ENCODE measurements around the gene COL19A1.
"Not testable (repeated sequence)": the region's sequence is repeated elsewhere in the genome, so short reads cannot be mapped to it uniquely, and the experiment has no call there.

Gene COL19A1

DNA sequence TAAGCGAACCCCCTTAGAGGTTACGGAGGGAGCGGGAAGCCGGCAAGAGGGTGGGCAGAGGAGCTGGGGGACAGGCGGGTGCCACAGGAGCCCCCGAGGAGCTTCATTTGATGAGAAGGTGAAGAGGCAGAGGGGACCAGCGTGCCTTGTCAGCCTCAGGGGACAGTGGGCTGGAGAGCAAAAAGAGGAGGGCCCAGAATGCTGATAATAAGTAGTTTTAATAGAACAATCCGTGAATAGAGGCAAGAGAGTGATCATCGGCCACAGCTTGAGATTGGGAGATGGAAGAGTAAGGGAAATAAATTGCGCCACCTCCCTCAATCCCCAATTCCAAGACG lies 1.3 kb downstream of the COL19A1 start:
- no peak for DNase-seq

DNA sequence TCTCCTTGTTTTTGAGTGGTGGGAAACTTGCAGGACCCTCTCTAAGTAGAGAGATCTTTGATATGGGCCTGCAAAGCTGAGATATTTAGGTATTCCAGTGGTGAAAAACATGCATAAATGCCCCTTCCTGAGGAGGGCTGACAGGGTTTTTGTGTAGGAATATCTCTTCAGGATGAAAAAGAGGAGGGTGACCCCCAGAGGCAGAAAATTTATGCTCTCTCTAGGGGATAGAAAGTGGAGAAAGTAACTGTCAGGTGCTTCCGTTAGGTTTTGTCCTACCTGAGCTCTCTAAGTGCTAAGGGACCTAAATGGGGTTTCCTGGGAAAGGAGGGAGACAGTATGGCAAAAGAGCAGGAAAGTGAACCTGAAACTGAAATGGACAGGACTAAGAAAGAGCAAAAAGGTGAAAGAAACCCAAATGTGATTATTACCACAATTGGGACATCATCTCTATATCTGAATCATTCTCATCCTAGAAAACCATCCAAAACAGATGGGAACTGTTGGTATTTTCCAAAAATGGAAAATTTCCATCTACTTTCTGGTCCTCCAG lies 2.0 kb downstream of the COL19A1 start:
- DNase-seq = no peak

DNA sequence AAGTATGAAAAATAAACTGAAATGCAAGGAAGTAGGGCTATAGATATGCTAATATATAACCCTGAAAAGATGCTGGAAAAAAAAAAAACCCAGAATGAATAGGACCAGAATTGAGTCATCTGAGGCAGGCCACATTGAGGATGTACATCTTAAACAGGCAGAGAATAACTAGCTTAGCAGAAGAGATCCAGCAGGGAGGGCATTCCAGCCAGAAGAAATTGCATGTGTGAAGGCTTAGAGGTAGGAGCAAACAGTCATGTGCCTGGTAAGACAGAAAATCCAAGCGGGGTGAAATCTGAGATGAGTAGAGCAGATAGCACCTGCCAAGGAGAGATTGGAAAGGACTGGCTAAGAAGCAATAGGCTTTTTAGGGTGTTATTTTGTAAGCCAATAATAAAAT lies 2.6 kb downstream of the COL19A1 start:
- DNase-seq = no peak

DNA sequence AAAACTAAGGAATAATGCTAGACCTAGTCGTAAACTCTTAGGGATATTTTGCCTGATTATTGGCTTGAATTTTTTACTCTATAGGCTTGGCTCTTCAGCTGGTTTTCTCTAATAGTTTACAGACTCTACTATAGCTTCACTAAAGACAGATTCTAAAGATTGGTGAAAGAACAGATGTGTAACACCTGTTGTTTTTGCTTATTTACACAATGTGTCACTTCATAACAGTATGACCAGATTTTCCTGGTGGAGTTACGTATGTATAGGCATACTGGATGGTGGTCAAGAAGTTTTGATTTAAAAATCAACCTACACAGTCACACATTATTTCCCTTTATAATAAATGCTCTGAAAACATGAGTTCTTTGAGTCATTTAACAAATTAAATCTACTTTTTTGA lies 4.8 kb downstream of the COL19A1 start:
- DNase-seq = no peak

DNA sequence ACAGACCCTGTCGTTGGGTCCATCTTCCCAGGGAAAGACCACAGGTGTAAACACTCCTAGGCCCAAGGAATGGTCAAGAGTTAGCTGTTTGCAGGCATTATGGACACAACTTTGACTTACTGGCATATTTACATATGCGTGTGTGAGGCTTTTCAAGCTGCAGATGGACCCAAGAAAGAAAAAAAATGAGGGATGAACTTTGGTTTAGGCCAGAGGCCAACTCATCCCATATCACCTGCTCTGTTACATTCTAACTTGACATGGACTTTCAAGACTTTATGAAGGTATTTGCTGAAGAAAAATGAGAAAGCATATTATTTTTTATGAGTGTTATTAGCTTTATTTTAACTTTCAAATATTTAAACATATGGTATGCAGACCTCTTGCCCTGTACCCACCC lies 6.9 kb downstream of the COL19A1 start:
- no peak for DNase-seq

DNA sequence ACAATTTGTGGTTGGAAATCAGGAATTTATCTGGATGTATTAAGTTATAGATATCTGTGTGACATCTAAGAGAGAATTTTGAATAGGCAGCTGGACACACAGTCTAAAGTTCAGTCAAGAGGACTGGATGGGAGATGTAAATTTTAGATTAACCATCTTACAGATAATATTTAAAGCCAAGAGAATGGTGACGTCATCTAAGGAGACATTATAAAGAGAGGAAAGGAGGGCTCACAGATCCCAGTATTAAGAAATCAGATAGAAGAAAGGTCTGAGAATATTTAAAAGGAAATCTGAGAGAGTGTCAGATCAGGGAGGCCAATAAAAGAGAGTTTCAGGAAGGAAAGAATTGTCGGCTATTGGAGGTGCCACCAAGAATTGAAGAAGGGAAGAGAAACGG lies 9.4 kb downstream of the COL19A1 start:
- DNase-seq = no peak

DNA sequence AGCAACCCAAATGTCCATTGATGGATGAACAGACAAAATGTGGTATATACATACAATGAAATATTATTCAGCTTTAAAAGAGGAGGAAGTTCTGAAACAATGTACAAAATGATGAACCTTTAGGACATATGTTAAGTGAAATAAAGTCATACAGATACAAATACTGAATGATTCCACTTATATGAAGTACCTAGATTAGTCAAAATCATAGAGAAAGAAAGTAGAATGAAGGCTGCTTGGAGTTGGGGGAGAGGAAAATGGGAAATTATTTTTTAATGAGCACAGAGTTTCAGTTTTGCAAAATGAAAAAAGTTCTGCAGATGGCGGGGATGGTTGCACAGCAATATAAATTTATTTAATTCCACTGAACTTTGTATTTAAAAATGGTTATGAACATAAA lies 12.4 kb downstream of the COL19A1 start:
- DNase-seq = no peak

DNA sequence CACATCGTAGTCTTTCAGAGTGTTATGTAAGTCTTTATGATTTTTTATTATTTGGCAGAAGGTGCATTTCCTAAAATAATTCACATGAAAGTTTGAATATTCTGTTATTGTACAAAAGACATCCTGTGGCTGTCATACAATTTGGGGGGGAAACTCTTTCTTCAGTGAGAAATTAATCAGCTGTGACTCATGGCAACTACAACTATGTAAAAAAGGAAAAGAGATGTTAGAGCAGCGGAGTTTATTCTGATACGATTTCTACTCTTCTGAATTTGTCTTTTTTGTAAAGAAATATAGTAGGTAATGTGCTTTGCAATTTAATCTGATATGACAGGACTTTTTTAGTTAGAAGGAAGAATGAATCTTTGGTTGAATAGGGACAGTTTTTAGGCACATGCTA lies 14.2 kb downstream of the COL19A1 start:
- no peak for DNase-seq

DNA sequence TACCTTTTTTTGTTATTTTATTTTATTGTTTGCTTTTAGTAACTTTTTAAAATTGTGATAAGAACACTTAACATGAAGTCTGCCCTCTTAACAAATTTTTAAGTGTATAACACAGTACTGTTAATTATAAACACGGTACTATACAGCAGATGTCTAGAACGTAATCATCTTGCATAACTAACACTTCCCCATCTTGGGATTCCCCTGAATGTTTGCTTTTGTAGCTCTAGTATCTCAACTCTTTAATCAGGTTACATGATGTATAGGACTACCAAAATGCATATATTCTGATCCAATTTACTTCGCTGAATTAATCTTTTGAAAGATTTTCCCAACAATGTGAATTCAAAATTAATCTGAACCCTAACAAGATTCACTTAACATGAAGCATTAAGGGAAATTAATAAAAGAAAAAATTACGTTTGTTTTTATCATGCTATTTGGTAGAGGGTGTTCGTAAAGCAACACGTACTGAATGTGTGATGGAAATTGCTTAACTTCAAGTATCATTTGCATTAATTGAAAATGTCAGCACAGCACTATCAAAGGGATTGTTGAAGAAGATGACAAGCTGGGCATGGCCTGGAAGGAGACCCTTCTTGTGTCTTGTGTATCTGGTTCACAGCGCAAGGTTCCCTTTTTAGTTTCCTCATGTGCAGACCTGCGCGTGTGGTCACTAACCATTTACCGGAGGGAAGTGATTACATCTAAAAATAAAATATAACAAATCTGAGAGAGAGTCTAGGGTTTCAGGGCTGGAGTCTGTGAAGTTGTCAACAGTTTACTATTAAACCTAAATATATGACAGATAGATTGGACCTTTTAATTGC lies 15.2 kb downstream of the COL19A1 start:
- no peak for DNase-seq

DNA sequence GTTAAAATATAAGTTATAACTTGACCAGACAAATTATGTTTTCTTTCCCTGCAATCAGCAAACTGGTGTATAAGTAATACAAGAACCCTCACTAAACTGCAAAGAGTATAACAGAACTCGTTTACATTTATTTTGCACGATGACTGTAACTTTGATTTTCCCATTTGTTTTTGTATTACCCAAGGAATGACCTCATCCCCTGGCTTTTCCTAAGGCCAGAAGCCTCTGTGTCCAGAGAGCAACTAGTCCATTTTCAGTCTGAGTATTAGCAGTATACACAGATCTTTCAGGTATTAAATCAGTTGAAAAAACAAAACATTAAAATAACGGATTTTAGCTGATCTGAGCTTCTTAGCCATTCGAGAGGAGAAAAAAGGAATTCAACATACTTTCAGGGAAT lies 17.2 kb downstream of the COL19A1 start:
- DNase-seq = no peak

DNA sequence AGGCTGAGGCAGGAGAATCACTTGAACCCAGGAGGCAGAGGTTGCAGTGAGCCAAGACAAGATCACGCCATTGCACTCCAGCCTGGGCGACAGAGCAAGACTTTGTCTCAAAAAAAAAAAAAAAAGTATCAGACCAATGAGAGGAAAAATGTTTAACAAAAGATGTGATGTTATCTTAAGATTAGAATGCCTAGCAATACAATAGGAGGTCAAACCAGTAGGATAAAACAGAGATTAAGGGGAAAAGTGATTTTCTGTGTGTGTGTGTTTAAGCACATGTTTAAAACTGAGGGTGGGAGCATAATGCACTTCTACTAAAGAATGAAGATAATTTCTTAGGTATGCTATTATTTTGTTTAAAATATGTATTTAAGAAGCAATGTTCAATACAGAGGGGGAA lies 17.9 kb downstream of the COL19A1 start:
- no peak for DNase-seq

DNA sequence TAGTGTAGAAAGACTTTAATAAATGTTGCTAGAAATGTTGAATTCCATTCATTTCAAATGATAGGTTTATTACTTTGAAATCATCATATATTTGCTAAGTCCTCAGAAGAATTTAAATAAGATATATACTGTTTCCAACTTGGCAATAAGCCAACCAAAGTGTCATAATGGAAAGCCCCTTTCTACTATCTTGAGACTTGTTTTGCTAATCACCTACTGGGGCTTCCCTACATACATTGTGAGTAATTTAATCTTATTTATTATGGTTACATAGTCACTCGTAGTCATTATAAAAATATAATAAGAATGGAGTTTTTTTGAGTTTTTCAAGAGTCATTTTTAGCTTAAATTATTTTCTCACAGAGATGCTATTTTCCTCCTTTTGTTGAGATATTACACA lies 20.7 kb downstream of the COL19A1 start:
- DNase-seq = no peak

DNA sequence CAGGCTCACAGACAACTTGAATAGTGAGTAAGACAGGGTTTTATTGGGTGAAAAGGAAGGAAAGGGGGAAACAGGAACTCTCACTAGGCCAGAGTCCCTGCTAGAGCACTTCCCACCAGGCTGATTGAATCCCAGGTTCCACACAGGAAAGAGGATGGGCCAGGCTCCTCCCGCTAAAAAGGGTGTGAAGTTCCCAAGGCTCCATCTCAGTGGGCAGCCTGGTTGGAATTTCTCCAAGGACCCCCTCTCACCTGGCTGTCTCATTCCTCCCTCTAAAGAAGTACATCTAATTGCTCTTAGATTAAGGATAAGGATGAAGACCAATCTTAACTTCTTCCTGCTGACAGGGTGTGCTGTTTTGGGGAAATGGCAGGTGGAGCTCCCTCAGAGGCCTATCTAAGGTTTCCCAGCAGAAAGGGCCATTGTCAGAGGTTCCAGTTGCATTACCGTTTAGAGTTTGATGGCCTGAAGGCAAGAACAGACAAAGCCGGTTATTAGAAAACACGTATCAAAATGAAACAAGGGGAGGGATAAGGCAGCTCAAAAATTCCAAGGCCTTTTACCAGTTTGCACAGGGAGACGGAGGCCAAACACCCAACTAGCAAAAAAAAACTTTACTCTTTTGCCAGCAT lies 21.5 kb downstream of the COL19A1 start:
- no peak for DNase-seq

DNA sequence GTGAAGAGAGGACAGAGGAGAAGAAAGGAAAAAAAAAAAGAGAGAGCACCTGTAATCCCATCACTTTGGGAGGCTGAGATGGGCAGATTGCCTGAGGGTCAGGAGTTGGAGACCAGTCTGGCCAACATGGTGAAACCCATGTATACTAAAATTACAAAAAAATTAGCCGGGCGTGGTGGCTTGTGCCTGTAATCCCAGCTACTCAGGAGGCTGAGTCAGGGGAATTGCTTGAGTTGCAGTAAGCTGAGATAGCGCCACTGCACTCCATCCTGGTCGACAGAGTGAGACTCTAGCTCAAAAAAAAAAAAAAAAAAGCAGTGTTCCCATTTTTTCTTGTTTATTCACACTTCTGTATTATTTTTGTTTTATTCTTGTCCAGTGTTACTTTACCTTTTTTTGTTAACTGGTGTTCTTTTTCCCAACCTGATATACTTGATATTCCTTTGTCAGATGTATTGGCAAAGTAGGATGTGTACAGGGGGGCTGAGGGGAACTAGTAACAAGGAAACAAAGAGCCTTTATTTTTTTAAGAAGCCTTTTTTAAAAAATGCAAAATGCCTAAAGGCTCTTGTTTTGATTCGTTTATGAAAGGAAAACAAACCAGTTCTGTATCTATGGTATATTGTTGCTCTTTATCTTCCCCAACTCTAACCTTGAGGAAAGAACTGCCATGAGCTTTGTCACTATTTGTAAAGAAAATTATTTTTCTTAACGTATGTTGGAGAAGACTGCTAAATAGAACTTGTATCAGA lies 22.3 kb downstream of the COL19A1 start:
- no peak for DNase-seq

DNA sequence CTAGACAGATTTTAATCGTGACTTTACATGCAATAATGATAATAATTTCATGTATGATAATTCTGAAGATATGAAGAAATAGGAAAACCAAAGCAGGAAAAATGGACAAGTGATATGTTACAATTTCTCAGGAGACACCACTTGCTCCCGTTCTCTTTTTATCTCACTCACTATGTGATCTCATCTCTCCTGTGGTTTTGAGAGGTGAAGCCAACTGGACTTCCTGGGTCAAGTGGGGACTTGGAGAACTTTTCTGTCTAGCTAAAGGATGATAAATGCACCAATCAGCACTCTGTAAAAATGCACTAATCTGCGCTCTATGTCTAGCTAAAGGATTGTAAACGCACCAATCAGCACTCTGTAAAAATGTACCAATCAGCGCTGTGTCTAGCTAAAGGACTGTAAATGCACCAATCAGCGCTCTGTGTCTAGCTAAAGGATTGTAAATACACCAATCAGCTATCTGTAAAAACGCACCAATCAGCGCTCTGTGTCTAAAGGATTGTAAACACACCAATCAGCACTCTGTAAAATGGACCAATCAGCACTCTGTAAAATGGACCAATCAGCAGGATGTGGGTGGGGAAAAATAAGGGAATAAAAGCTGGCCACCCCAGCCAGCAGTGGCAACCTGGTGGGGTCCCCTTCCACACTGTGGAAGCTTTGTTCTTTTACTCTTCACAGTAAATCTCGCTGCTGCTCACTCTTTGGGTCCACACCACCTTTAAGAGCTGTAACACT lies 23.0 kb downstream of the COL19A1 start:
- not testable (repeated sequence) for DNase-seq

DNA sequence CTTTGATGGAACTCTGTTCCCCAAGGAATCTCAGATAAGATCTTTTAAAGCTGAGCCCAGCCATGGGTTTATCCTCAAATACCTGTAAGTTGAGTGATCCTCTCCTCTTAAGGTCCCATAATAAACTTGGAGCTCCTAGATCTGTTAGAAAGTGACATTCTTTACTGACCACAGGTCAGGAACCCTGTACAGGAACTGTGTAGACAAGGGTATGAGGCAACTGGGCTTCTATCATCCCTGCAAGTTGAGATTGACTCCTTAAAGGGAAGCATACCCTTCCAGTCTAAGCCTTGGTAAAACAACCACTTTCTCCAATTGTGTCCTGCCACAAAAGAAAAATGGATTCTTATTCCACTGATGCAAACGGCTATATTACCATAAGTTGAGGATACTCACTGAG lies 26.2 kb downstream of the COL19A1 start:
- not testable (repeated sequence) for DNase-seq

DNA sequence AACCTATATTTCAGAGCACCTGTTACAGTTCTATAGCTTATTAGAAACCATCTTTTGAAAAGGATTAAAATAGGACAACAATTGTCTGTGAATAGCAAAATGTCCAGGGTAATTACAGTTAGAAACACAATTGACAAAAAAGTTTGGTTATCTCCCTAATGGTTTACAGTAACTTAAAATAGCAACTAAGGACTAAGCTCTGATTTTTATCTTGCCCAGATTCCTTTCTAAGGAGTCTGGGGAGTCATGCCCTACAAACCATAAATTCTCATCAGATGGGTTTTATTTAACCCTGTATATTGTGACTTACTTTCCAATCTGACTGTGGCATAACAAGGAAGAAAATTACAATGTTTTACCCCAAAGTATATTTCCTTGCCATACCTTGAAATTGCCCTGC lies 26.9 kb downstream of the COL19A1 start:
- not testable (repeated sequence) for DNase-seq

DNA sequence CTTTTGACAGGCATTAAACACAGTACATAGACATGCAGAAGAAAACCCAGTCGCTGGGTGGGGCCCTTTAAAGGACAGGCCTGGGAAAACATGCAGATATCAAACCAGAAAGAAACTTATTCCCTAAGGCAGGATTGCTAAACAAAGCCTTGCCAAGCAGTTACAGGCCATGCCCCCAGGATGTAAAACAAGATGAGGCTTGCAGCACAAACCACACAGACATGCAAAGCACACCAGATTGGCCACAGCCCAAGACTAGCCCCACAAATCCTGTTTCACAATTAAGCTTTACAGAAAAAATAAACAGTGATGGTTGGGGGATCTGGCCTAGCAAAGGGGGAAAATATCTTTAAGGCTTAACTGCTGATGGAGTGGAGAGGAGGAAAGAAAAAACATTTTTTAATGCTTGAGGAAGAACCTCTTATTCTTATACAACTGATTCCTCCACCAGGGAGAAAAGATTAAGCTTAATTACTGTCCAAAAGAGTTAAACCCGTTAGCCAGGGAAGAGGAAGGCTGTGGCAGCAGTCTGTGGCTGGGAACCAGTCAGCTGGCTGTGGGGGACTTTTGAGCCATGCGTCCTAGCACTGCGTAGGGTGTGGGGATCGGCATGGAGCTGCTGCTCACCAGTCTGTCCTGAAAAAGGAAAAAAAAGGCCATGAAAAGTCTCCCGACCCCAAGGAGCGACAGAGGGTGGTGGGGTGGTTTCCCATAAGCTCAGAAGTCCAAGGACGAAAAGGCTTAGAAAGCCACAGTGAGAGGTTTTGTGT lies 28.4 kb downstream of the COL19A1 start:
- no peak for DNase-seq

DNA sequence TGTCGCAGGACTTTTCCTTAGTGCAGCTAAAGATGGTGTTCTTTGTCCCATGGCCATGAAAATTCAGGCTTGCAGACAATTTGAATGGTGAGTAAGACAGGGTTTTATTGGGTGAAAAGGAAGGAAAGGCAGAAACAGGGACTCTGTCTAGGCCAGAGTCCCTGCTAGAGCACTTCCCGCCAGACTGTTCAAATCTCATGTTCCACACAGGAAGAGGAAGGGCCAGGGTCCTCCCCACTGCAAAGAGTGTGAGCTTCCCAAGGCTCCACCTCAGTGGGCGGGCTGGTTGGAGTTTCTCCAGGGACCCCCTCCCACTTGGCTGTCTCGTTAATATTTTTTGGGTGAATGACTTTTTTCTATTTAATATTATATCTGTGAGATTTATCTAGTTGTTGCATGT lies 29.0 kb downstream of the COL19A1 start:
- no peak for DNase-seq

DNA sequence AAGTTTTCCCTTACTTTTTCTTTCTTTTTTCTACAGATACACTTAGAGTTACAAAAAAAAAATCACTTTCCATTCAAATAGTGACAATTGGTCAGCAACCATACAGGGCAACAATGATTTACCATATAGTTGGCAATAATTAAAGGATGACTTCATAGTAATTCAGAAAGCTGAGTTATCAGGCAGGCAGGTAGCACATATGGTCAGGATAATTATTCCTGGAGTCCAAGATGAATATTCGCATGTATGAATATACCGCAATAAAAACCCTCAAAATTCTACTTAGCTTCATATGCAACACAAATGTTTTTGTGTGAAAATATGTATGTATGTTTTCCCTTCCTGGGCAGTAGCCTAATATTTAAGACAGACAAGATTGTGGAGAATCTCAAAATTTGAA lies 34.5 kb downstream of the COL19A1 start:
- no peak for DNase-seq

DNA sequence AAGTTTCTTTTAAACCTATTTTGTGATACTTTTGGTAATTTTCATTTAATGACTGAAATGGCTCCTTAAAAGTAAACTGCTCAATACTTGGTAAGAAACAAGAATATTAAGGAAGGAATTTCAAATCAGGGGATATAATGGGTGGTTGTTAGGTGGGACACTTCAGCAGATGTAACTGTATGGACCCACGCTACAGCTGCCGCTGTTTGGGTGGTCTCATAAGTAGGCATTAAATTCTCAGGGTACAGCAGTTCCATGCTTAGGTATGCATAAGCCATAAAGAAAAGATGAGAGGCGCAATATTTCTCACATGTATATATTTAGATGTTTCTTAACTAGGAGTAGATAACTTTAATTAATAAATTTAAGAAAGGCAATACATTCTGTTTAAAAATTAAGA lies 35.0 kb downstream of the COL19A1 start:
- no peak for DNase-seq

DNA sequence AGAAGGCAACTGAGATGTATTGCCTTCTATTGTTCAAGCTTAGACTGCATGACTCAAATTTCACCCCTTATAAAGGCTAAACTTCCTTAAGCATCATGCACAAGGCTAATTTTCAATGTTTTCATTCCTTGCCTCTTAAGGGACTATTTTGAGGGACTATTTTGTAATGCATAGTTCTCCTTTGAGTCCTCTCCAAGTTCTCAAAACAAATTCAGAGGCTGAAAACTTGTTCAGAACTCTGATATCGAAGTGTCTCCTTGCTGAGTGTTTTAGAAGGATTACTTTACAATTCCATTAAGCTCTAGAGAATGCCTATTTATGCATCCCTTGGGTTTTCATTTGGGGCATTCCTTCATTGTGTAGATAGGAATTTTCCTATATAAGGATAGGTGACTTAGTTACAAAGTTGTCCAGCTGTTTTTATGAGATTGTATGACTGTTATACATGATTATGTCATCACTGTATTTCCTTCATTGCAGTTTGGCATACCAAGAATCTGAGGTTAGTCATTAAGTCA lies 41.7 kb downstream of the COL19A1 start:
- DNase-seq = no peak

Data from activated CD4-positive, CD25-positive, alpha-beta regulatory T cell treated with anti-CD3 and anti-CD28 coated beads, Interleukin-2, amount 50 U/mL, for 72 hours (primary cell).